Colonic mucosa (tissue), 4 donors: ENCODE results near the gene SLAMF1. TPM values are rescaled to one million over a fixed set of nuclear protein-coding genes. Genes with fewer than 3 reads are reported as not detected.

Experiments used
- DNase-seq: peaks from one replicate; pipeline ENCODE4 v3.0.0-alpha.2; 2020
- H3K27ac ChIP-seq: fragments of 200-600 bp; one replicate; pipeline ENCODE4 v1.8.0; 2021
- H3K27me3 ChIP-seq: fragments of 200-600 bp; one replicate; pipeline ENCODE4 v1.8.0; 2021
- H3K36me3 ChIP-seq: fragments of 200-600 bp; one replicate; pipeline ENCODE4 v1.8.0; 2021
- H3K4me1 ChIP-seq: fragments of 200-600 bp; one replicate; pipeline ENCODE4 v1.8.0; 2021; ENCODE audit warnings: mild to moderate bottlenecking
- H3K4me3 ChIP-seq: fragments of 200-600 bp; one replicate; pipeline ENCODE4 v1.8.0; 2021
- H3K9ac ChIP-seq, 2 donors: one replicate each; pipeline ENCODE4 v1.7.0; 2013; ENCODE audit warnings: control low read depth in 2 of 2, low read depth in 2 of 2, low read length in 2 of 2
- H3K9me3 ChIP-seq: fragments of 200-600 bp; one replicate; pipeline ENCODE4 v1.8.0; 2021
- intact Hi-C: fragments of 100-400 bp; cut with DNase I; formaldehyde crosslinking; loops from one replicate; pipeline ENCODE4 v1.14.1; 2022
- total RNA-seq, 2 donors: library from RNA; stranded (reverse); fragmentation: NEBNext Ultra II Directional in 1 of 2; extraction: Animal tissue kit (Norgen Biotek cat#: 25700) in 1 of 2; gene quantifications; one replicate each; pipeline ENCODE4 v1.2.1, GENCODE V29; 2021
- TF ChIP-seq, protein P1 (sequence below): fragments of 200-600 bp; IDR thresholded peaks from one replicate; pipeline ENCODE4 v1.8.0; 2022; ENCODE audit warnings: antibody characterized with exemption, mild to moderate bottlenecking
- donor health status: healthy.
- donor health status: DM: no; HTN: no; CAD: no.
- donor health status: DM: no; HTN: no; CAD: no.

The SLAMF1 gene
- total RNA-seq, 2 donors from 2014 or later, result 0.69 to 1.2 TPM

DNA sequence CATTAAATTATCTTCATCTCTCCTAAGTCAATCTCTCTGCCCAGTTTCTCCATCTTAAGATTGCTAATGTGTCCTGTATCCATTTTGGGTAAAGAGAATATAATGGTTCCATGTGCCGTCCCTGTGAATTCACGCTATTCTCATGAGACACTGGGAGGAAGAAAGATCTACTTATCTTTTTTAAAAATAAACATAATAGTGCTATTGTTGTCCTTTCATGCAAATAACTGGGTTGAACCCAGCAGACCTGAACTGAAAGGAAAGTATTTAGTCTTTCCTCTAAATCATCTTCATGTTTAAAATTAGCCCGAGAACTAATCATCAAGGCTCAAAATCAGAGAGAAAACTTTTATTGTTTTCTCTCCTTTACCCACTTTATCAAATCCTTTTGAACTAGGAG, 22.4 kb downstream of the SLAMF1 start:
- Histone ChIP-seq H3K36me3 (no peaks in the 10 kb centered on the region), H3K4me1 (no peaks in the 10 kb centered on the region), H3K27me3 (no peaks in the 10 kb centered on the region), H3K4me3 (no peak overlapping the region), H3K9ac (no peak overlapping the region), H3K9me3 (no peaks in the 10 kb centered on the region), H3K27ac (no peak overlapping the region)
- intact Hi-C loops, result no loop called here
- TF ChIP-seq, protein P1, sequence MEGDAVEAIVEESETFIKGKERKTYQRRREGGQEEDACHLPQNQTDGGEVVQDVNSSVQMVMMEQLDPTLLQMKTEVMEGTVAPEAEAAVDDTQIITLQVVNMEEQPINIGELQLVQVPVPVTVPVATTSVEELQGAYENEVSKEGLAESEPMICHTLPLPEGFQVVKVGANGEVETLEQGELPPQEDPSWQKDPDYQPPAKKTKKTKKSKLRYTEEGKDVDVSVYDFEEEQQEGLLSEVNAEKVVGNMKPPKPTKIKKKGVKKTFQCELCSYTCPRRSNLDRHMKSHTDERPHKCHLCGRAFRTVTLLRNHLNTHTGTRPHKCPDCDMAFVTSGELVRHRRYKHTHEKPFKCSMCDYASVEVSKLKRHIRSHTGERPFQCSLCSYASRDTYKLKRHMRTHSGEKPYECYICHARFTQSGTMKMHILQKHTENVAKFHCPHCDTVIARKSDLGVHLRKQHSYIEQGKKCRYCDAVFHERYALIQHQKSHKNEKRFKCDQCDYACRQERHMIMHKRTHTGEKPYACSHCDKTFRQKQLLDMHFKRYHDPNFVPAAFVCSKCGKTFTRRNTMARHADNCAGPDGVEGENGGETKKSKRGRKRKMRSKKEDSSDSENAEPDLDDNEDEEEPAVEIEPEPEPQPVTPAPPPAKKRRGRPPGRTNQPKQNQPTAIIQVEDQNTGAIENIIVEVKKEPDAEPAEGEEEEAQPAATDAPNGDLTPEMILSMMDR, result no peak
- DNase-seq, result no peak

DNA sequence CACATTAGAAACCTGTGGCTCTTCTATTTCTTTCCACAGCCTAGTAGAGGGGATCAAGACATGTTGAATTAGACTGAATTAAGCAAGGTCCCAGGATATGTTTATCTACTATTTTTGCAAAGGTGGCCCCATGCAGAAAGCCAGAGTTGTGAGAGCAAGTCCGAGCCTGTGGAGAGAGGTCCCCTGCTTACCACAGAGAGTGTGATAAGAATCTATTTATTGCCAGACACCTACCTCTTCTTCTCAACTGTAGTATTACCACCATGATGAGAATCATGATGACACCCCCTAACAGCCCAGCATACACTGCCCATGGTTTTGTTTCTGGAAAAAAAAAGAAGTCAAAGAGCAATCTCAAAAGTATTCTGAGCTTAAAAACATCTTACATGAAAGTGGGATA, 23.0 kb downstream of the SLAMF1 start:
- H3K4me3 ChIP-seq, result no peak overlapping the region
- DNase-seq, result no peak
- H3K36me3 ChIP-seq, result no peaks in the 10 kb centered on the region
- intact Hi-C loops, result no loop called here
- no peak overlapping the region for H3K9ac ChIP-seq
- H3K27me3 ChIP-seq, result no peaks in the 10 kb centered on the region
- no peaks in the 10 kb centered on the region for H3K9me3 ChIP-seq
- H3K4me1 ChIP-seq, result no peaks in the 10 kb centered on the region
- TF ChIP-seq, protein P1, result no peak
- H3K27ac ChIP-seq, result no peak overlapping the region

DNA sequence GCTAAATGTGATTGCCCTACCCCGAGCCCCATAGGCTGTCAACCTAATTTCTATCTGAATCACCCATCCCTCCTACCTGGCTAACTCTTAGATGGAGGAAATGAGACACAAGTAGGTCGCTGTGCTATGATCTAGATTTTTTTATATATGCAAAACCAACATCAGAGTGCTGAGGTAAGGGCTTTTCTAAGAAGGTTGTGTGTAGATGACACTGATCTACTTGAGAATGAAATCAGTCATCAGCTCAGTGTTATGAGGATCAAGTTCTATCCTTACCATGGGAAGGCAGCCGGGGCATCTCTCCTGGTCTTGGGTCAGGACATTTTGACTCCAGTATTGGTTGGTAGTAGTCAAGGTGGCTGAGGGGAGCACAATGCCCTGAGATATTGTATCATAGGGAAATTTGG, 23.6 kb downstream of the SLAMF1 start:
- Histone ChIP-seq H3K4me1 (no peaks in the 10 kb centered on the region), H3K4me3 (no peak overlapping the region), H3K9ac (no peak overlapping the region), H3K27me3 (no peaks in the 10 kb centered on the region), H3K27ac (no peak overlapping the region), H3K9me3 (no peaks in the 10 kb centered on the region), H3K36me3 (no peaks in the 10 kb centered on the region)
- DNase-seq, result no peak
- TF ChIP-seq, protein P1, result no peak
- intact Hi-C loops, result no loop called here

DNA sequence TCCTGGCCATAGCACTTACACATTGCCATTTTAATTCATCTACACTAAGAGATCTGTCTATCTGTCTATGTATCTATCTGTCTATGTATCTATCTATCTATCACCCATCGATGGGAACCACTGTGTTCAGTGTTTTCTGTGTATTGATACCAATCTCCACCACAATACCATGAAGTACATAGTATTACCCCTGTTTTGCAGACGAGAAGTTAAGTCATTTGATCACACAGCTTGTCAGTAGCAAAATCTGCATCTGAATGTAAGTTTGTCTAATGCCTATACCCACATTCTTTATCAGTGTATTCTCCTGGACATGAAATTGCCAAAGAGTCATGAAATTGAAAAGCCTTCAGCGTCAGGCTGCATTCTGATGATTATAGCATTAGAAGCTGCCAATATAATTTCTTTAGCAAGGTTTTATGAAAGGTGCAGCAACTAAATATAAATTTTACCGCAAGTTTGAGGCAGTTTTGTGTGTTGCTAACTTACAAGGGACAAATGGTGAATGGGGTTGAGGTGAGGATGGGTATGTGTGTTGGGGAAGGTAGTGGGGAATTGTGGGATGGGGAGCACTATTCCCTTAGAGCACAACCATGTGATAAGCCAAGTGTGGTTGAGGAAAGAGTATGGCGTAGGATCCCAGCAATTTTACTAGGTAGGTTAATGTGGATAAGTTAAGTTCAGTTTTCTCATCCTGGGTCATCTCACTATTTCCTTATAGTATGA, 24.2 kb downstream of the SLAMF1 start:
- no peak for DNase-seq
- no peaks in the 10 kb centered on the region for H3K36me3 ChIP-seq
- H3K27me3 ChIP-seq, result no peaks in the 10 kb centered on the region
- H3K9ac ChIP-seq, result no peak overlapping the region
- TF ChIP-seq, protein P1, result no peak
- intact Hi-C loops, result no loop called here
- no peak overlapping the region for H3K4me3 ChIP-seq
- no peaks in the 10 kb centered on the region for H3K4me1 ChIP-seq
- H3K9me3 ChIP-seq, result no peaks in the 10 kb centered on the region
- H3K27ac ChIP-seq, result no peak overlapping the region

DNA sequence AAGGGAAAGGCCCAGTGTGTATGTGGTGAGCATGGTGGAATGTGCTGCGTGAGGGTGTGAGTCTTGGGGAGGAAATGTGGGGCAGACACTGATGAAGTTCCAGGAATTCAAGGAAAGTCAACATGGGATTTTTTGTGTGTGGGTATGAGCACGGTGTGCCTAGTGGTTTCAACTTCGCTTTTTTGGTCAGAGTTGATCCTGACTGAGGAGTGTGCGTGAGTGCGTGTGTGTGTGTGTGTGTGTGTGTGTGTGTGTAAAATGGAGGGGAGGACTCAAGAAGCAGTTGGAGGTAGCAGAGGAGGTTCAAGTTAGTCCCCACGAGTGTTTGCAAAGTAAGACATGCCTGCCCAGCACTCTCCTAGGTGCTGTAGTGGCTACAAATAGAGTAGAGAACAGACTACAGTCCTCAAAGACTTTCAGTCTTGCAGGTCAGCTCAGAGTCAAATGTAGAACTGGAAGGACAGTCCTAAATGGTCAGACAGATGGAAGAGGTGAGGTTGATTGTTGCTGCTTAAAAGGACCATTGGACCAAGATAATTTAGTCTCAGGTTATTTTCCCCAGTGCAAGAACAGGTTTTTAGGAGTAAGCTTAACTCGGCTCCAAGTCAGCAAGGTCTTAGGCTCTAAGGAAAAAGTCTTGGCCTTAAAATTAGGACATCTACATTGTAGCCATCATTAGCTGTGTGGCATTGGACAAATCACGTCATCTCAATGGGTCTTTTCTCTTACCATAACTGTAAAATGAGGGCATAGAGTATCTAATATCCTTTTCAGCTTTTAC, 25.0 kb downstream of the SLAMF1 start:
- H3K9me3 ChIP-seq, result no peaks in the 10 kb centered on the region
- TF ChIP-seq, protein P1, result no peak
- intact Hi-C loops, result no loop called here
- no peak overlapping the region for H3K4me3 ChIP-seq
- H3K4me1 ChIP-seq, result no peaks in the 10 kb centered on the region
- H3K27ac ChIP-seq, result no peak overlapping the region
- no peaks in the 10 kb centered on the region for H3K36me3 ChIP-seq
- DNase-seq, result no peak
- H3K27me3 ChIP-seq, result no peaks in the 10 kb centered on the region
- H3K9ac ChIP-seq, result no peak overlapping the region
